CD4-positive, alpha-beta T cell treated with Interleukin-4 for 1 hour (primary cell): ENCODE data around the gene CHMP4A.
"Not testable (repeated sequence)": the region's sequence is repeated elsewhere in the genome, so short reads cannot be mapped to it uniquely, and the experiment has no call there.

Experiments used
- DNase-seq, 2 donors: peaks; one replicate each; pipeline ENCODE4 v3.0.0-alpha.2; 2020 to 2022

CHMP4A gene

DNA sequence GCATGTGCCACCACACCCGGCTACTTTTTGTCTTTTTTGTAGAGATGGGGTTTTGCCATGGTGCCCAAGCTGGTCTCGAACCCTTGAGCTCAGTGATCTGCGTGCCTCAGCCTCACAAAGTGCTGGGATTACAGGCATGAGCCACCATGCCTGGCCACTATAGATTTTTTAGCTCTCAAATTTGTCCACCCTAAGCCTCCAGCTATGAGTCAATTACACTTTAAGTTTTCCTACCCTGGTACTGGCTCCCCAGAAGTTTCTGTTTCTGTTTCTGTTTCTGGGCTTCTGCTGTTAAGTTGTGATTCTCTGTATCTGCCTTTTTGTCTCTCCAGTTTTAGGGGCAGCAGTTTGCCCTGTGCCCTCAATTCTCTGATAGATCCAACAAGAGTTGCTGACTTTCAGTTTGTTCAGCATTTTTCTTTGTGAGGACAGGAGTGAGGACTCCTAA, 33.5 kb upstream of the CHMP4A start:
- peak in 1 of 2 donors; percentile 69 for DNase-seq

DNA sequence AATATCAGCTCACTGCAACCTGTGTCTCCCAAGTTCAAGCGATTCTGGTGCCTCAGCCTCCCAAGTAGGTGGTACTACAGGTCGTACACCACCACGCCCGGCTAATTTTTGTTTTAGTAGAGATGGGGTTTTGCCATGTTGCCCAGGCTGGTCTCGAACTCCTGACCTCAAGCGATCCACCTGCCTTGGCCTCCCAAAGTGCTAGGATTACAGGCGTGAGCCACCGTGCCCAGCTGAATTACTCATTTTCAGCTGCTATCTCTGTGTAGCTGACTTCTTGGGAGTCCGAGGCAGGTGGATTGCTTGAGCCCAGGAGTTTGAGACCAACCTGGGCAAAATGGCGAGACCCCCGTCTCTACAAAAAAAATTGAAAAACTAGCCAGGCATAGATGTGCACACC, 32.1 kb upstream of the CHMP4A start:
- DNase-seq, result not testable (repeated sequence)

DNA sequence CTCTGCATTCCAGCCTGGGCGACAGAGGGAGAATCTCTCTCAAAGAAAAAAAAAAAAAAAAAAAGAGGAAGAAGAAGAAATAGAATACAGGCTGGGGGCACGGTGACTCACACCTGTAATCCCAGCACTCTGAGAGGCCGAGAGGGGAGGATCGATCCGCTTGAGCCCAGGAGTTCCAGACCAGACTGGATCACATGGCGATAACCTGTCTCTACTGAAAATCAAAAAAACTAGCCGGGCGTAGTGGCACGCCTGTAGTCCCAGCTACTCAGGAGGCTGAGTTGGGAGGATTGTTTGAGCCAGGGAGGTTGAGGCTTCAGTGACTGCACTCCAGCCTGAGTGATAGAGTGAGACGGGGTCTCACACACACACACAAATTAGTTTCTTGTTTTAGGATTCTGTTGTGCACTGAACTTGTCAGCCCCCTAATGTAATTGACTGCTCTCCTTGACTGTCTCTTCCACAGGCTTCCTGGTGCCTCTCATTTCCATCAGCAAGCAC, 30.1 kb upstream of the CHMP4A start:
- peak; percentile 14 to 40 for DNase-seq

DNA sequence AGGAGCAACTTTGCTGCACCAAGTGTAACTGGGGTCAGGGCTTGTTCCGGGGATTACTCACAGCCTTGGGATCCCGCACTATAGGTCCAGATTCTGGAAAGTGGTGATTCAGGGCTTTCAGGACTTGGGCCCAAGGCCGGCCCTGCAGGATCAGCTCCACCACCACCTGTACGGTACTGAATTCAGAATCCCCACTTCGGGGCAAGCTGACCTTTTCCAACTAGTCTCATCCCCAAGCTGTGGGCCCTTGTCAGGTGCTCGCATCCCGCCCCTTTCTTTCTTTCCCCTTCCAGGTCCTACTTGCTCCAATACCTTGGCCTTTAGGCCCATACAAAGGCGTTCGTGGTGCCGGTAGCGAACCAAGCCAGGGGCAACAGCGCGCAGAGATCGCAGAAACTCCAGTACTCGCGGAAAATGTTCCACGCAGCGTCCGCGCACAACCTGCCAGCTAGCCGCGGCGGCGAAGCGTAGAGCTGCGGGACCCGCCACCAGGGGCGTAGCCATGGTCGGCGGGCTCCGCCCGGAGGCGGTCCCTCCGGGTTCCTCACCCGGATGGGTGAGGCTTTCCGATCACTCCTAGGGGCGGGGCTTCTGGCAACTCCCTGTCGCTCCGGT, 28.6 kb upstream of the CHMP4A start:
- DNase-seq, result peak; percentile 94

DNA sequence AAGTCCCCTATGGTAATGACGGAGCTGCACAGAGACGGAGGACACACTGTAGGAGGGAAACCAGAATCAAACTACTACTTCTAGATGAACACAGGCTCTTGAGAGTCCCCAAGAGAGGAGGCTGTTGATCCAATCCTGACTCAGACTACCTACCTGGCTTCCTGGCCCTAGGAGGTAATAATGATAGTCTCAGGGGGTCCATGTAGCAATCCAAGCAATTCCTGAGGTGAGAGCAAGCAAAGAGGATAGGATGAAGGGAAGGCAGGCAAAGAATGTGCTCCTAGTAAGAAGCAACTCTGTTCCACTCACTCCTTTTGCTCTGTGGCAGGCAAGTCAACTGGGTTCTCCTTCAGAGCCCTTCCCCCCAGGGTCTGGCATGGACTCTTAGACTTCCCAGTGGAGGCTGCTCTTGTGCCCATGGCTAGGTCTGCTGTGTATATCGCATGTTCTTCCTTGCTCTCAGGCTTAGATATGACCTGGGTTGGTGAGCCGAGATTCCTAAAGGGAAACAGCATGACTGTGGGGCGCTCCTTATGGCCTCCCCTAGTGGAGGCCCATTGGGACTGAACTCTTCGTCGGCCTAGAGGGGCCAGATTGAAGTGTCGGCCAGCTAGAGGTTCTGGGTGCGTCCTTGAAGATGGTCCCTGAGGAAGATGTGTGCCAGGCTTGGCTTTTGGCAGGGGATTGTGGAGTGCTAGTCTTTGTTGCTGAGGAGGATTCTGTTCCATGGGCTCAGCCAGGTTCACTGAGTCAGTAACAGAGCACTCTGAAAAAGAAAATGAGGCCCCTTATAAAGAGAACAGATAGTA, 27.0 kb upstream of the CHMP4A start:
- DNase-seq, result no peak

DNA sequence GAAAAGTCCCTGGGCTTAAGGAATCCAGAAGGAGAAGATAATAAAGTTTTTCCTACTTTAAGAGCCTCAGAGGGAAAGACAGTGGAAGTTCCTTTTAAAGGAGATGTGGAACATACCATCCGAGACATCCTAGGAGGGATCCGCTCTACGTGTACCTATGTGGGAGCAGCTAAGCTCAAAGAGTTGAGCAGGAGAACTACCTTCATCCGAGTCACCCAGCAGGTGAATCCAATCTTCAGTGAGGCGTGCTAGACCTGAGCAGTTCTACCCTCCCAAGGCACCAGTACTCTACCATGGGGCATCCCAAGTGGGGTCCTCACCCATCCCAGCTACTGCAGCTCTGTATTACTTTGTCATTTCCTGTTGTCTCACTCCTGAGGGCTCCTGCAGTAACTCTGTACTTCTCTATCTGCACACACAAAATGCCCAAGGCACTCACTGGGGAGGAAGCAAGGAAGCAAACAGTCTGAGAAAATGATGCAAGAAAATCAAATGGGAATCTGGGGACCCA, 25.3 kb upstream of the CHMP4A start:
- no peak for DNase-seq

DNA sequence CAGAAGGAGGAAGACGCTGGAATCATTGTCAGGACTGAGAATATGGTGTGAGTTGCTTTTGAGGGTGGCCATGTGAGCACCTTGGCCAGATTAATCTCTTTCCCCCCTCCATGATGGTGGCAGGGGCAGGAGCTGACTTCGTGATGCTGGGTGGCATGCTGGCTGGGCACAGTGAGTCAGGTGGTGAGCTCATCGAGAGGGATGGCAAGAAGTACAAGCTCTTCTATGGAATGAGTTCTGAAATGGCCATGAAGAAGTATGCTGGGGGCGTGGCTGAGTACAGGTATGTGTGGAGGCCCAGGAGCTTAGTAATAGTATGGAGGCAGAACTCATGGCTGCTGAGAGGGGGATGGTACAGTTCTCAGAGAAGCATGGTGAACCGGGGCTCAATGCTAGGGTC, 24.8 kb upstream of the CHMP4A start:
- no peak for DNase-seq

DNA sequence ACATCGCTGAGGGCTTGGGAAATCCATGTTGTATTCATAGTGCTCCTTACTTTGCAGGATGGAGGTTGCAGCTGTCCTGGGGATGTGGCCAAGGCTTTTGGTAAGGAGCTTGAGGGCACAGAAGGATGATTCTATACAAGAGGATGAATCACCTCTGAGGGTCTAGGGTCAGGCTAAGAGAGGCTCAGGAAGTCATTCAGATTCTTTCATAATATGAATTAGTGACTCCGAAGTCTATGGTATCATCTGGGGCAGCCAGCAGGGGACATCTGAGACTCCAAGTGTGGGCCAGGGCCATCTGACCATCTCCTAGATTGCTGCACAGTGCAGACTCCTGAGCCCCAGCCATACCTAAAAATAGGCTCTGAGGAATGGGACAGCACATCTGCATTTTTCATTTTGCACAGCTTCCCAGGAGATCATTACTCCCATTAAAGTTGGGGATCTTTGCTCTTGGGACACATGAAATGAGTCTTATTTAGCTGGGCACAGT, 24.2 kb upstream of the CHMP4A start:
- DNase-seq, result no peak

DNA sequence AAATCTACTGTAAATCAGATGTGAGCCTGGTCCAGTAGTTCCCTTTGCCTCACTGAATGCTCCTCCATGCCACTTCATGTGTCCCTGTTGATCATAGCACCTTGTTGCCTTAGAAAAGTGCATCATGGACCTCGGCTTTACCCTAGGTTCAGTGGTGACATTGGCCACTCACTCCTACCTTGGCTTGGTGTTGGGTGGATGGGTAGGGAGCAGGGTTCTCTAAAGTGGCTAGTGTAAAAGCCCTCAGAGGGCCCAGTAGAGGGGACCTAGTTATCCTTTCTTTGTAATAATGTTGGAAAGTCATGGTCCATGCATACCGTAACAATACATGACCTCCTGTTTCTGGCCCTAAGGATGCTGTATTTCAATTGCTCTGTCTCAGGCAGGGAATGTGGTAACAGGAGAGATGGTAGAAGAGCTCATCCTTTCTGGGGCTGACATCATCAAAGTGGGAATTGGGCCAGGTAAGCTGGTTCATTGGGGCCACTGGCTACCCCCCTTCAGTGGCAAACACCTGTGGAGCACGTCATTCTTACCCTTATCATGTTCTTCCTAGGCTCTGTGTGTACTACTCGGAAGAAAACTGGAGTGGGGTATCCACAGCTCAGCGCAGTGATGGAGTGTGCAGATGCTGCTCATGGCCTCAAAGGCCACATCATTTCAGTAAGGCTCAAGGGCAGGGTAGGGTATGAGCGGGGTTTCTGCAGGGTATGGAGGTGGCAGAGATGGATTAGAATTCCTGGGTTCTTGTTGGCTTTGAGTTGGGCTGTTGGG, 23.6 kb upstream of the CHMP4A start:
- DNase-seq, result no peak

DNA sequence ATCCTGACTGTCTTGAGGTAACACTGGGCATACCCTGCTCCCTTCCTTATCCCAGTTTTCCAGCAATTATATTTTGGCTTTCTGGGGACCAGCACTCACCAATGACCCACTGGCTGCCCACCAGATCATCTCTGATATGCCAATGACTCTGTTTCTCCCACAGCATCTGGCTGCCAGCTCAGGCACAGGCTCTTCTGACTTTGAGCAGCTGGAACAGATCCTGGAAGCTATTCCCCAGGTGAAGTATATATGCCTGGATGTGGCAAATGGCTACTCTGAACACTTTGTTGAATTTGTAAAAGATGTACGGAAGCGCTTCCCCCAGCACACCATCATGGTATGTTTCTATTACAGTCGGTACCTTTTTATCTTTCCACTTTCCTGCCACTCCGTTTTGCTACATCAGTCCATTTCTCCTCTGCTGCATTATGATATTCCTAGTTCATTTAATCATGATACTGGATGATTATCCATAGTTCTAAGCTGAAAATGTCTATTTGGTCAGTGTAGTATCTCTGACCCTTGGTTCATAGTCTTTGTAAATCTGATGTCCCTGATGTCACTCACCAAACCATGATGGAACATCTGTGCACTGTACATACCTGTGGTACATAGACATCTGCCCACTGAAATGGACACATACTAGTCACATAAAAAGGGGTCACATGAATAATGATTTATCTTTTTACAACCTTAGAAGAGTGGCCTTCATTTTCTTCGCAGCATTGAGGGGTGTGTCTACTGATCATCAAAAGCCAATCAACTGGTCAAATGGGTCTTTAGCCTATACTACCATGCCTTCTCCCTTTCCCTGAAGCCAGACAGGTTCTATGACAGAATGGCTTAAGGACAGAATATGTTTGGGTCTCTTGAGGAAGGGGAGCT, 22.8 kb upstream of the CHMP4A start:
- no peak for DNase-seq

DNA sequence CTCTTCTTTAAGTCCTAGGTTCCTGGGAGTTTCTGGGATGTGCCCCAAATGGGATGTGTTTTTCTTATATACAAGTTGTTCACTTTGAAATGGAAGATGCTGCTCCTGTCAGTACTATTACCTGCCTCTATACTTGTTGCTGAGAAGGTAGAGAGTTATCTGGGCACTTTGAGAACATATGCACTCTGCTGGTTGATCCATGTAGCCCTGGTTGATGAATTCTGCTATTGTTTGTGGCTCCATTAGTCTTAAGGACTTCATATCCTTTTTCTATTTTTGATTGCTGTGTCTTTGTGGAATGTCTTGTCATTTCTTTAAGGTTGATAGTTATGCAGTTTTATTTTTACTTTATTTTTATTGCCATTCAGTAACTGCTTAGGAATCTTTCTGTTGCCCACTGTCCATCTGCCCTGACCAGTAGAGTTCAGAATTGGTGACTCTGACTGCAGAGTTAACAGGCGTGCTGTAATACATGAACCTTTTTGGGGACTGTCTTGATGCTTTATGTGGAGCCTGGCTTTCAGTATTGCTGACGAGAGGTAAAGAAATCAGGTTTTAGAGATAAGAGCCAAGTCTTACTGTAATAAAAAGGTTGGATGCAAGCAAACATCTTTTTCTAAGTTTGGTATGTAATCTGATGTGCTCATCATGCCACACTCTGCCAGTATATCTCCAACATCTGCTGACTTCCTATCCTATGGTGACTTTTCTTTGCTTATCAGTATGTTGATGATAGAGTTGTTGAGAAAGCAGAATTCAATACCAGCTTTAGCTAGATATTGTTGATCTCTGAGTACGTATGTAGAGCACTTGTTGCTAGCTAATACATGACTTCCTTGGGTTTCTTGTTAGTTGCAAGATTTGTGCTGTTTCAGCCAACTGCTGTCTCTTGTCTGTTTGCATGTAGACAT, 21.1 kb upstream of the CHMP4A start:
- no peak for DNase-seq

DNA sequence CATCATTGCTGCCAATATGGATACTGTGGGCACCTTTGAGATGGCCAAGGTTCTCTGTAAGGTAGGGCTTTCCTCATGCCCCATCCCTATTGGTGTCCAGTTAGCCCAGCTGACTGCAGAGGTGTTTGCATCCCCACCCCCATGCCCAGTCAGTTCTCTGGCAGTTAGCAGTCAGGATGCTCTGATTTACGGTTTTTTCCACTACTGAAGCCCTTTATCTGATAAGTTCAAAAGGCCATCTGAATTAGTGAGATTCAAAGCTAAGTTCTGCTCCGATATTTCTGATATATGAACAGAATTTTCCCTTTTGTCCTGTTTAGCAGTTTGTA, 20.2 kb upstream of the CHMP4A start:
- DNase-seq, result no peak

DNA sequence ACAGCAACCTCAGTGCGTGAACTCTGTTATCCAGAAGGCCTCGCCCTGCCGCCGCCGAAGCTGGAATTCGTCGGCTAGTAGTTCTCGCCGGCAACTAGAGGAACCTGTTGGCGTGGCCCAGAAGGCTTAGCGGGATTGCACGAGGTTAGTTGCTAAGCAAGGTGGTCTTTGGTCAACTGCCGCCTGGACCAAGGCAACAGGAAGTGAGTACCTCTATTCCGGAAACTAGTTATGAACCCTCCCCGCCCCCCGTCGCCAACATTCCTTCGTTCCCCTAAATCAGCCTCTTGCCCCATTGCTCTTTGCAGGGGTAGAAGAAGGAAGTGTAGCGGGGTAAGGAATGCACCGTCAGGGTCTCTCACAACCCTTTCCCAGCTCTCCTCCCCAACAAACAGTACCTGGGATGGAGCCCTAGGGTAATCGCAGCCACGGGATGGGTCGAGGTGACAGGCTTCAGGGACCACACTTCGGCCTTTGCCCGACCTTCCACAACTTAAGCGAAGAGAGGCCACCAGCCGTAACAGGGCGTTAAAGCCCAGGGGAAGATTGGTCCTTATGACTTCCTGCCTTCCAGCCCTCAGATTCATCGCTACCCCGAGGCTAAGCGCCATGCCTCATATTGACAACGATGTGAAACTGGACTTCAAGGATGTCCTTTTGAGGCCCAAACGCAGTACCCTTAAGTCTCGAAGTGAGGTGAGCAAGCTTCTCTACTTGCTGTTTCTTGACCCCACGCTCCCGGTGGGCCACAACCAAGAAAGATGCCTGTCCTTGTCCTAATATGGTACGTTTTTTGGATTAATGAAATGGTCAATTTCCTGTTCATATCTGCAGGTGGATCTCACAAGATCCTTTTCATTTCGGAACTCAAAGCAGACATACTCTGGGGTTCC, 19.6 kb upstream of the CHMP4A start, which contains the start of gene GMPR2:
Gene GMPR2 (plus strand): TSS at position 285 of the 893 bp plus-strand sequence. CDS start 325 bp downstream, at position 610.
- DNase-seq, result no peak

DNA sequence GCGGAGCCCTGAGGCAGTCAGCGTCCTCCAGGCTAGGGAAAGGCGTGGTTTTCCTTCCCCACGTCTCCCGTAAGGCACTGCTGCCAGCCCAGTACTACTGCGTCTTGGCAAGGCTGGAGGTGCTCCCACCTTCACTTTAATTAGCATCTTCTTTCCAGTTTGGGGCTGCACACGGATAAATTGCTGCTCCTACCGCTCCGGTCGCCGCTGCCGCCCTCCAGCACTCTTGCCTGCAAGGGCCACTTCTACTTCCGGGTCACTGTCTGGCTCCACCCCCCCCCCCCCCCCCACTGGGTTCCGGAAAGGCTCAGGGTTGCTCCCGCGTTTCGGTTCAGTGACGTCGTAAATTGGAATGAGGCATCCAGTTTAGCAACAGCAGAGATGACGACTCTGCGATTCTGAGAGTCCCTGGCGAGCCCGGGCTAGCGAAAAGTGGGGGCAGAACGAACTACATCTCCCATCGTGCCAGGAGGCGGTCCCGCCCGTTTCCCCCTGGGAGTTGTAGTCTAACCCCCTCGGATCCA, 18.9 kb upstream of the CHMP4A start, which contains the start of gene NEDD8:
Gene NEDD8 (minus strand): TSS at position 247 of the 524 bp plus-strand sequence. CDS start 100 bp downstream, at position 147.
- DNase-seq, result peak; percentile 90 to 91

DNA sequence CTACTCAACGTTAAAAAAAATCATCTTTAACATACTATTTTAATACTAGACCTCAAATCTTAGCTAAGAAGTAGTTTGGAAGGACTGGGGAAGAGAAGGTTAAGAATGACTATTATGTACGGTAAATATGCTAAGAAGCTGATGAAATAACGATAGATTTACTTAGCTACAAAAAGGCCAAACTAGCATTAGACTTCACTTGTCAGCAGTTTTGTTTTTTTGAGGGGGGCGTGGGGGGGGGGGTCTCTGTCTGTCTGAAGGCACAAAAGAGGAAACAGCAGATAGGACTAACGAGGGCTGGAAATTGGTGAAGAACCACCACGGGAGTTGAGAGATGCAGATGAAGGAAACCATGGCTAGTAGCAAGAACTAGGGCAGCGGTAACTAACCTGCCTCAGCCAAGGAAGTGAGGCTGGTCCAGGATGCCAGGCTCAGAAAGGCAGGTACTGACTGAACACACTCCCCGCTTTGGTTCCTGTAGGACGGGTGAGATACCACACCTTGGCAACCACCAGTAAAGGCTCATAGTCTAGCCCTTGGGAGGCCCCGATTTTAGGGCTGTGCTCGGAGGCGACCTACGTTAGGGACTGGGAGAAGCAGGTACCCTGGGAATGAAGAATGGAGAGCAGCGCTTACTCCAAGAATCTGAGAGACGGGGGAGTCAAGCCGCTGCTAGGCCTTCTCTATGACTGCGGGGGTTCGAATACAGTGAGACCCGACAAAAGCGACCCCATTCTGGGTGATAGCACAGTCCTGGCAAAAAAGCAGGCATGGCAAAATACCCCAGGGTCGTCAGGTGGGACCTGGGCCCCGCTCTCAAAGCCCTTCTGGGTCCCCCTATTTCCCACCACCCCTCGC, 18.2 kb upstream of the CHMP4A start:
- DNase-seq, result peak in 1 of 2 donors; percentile 38

DNA sequence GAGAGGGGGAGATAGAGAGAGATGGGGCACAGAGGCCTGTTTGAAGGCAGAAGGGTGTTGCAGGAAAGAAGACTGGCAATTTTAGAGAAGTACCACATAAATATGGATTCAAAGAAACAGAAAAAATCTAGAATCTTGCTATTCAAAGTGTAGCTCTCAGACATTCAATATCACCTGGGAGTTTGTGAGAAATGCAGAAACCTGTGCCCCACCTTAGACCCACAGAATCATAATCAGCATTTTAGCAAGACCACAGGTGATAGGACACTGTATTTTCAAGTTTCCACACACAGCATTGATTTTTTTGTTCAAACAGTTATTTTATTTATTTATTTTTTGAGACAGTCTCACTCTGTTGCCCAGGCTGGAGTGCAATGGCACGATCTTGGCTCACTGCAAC, 15.6 kb upstream of the CHMP4A start:
- DNase-seq, result no peak

DNA sequence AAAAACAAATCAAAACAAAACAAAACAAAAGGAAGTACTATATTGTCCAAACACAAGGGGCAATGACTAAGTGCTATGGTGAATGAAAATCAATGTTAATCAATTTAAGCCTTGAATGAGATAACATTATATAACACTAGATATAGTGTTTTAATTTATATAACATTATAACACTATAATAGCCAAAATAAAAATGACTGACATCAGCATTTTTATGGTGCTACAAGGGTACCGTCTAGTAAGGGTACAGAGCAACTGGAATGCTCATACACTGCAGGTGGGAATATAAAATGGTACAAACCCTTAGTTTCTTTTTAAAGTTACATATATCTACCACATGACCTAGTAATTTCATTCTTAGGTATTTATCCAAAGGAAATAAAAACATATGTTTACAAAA, 13.2 kb upstream of the CHMP4A start:
- no peak for DNase-seq

DNA sequence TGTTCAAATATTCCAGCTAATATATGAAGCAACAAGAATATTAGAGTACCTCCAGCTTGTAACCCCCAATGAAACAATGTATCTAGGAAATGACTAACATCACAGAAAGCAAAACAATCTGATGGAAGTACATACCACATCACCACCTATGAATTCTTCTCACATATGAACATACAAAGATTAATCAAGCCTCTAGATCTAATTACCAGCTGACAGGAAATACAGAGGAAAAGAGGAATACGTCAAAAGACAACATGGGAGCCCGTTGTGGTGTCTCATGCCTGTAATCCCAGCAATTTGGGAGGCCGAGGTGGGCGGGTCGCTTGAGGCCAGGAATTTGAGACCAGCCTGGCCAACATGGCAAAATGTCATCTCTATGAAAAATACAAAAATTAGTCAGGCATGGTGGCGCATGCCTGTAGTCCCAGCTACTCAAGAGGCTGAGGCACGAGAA, 11.4 kb upstream of the CHMP4A start:
- DNase-seq, result no peak
